HG02884 (cell line): Measurements from ENCODE around the gene PCLO.
"Not testable (repeated sequence)": the region's sequence is repeated elsewhere in the genome, so short reads cannot be mapped to it uniquely, and the experiment has no call there.

Experiments used
- ATAC-seq: cut with Tn5 transposase; IDR thresholded peaks from one replicate; pipeline ENCODE4 v1.9.1; 2021; ENCODE audit warnings: mild to moderate bottlenecking, moderate library complexity; ENCODE audit not compliant: unreplicated experiment

The PCLO gene

GRCh38 chr7:82972135-82972534 is 190.5 kb downstream of the PCLO start:
- ATAC-seq, result no peak

GRCh38 chr7:82965088-82966036 is 197.3 kb downstream of the PCLO start:
- ATAC-seq, result no peak

- no peak for ATAC-seq
Measured at GRCh38 chr7:82964150-82964882, 198.4 kb downstream of the PCLO start.

- no peak for ATAC-seq
Measured at GRCh38 chr7:82961240-82961639, 201.4 kb downstream of the PCLO start.

GRCh38 chr7:82959528-82959927 is 203.2 kb downstream of the PCLO start:
- no peak for ATAC-seq

- ATAC-seq, result no peak
Measured at GRCh38 chr7:82957521-82957920, 205.2 kb downstream of the PCLO start.

DNA sequence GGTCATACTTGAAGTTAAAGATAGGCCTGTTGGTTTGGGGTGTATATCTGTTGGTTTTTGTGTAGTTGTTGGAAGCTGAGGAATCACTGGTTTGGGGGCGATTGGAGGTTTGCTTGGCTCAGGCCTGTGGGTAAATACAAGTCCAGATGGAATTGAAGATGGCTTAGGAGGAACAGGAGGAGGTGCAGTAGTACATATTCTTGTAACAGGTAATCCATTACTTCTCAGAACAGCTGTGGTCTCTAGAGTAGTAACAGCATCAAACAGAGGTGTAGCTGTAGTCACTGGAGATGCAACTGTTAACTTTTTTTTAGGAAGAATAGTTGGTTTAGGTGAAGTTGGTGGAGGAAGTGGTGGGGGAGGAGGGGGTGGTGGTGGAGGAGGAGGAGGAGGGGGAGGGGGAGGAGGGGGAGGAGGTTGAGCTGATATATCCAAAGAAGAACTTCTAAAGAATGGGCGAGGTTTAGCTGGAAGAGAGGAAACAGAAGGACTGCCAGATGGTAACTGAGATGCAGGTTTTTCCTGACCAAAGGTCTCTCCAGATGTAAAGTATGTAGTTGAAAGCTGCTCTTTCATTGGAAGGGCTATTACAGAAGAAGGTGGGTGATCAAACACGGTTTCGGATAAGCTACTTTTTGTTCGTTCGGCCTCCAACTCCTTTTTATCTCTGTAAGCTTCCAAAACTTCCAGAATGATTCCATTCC is 209.2 kb downstream of the PCLO start:
- ATAC-seq, result no peak

DNA sequence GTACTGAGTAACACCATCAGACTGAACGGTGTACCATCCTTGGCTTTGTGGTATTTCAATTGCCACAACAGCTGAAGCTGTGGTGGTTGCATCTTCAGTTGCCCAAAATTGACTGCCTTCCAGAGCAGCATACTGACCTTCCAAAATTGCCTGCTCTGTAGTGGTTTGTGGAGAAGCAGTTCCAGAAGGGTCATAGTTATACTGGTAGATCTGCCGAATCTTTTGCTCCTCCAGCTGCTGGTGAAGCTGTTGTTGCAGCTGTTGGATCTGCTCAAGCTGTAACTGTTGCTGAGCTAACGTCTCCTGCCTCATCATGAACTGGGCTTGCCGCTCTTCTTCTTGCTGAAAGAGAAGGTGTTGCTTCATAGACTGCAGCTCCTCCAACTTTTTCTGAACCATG is 212.2 kb downstream of the PCLO start:
- no peak for ATAC-seq

DNA sequence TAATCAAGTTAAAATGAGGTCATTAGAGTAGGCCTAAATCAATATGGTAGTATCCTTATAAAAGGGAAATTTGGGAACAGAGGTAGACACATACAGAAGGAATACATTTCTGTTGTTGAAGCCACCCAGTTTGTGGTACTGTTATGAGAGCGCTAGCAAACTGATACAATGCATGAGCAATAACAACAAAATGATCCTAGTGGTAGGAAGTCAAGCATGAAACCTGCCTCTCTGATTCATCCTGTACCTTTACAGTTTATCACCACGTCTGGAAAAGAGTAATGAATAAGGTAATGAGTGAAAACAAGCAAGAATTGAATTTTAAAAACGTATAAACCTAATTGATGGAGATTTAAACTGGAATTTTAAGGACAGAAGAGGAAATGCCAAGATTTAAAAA is 217.2 kb downstream of the PCLO start:
- no peak for ATAC-seq

- ATAC-seq, result no peak
Measured at GRCh38 chr7:82945056-82945455, 217.6 kb downstream of the PCLO start.

DNA sequence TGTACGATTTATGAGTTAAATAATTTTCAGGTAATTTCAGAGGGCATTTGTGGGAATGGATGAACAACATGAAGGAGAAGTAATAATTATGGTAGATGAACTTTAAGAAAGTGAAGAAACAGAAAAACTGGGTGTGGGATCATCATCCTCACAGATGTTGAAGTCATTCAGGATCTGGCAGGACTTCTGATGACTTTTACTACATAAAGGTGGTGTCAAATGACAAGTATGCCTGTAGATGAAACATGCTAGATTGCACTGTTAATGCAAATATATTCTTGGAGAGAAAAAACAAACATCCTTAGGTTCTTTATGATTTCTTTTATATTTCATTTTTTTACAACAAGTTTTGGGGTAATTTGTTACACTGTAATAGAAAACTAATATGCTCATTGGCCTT is 230.2 kb downstream of the PCLO start:
- no peak for ATAC-seq

GRCh38 chr7:82926477-82926876 is 236.2 kb downstream of the PCLO start:
- ATAC-seq, result no peak

DNA sequence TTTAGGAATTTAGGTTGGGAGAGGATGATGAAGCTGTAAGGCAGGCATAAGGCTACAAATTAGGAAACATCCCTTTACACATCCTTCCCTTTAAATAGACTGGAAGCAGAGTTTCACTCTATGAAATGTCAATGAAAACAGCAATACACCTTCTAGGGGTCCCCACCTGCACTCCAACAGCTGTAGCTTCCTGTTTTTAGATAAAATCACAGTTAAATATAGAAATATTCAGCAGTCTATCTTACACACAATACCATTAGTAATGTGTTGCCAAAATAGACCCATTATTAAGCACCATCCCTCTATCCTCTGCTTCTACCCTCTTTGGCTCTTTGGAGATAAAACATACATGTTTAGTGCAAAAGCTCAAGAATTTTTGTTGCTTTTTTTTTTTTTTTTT is 237.4 kb downstream of the PCLO start:
- ATAC-seq, result no peak

DNA sequence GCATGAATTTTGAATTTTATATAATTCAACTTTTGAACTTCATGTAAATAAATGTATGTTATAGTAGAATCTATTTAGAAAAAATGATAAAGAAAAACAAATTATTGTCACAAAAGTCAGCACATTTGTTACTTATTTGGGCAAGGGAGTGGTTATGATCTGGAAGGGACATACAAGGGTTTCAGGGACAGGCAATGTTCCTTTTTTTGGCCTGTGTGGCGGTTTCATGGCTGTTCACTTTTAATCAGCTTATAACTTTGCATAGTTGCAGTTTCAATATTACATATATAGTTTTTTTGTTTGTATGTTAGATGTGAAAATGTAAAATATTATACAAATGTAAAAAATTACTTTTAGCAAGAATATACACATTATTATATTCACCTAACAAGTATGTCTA is 256.2 kb downstream of the PCLO start:
- ATAC-seq, result no peak

- ATAC-seq, result no peak
Measured at GRCh38 chr7:82904871-82905270, 257.8 kb downstream of the PCLO start.

DNA sequence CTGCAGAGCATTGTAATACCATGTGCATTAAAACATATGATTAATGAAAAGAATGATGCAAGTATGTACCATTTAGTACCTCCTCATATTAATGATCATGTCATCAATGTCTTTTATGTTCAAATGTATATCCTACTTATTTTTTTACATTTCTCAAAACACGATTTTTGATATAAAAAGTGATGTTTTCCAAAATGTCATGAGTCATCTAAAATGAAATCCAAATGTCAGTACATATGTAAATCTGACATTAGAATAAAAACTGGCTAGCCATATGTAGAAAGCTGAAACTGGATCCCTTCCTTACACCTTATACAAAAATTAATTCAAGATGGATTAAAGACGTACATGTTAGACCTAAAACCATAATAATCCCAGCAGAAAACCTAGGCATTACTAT is 261.6 kb downstream of the PCLO start:
- not testable (repeated sequence) for ATAC-seq

DNA sequence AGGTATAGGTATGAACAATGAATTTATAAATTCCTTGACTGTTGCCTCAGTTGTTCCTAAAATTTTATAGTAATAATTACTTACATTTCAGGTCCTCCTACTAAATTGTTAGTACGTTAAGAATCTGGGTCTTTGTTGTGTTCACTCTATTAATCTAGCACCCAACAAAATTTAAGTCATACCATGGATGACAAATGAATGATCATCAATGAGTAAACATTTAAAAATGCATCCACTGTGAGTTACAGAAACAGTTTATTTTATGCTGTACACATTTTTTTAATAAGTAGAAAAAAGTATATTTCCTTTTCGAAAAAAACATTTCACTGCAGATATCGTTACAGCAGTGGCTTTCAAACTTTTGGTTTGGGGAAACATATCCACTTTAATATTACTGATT is 265.2 kb downstream of the PCLO start:
- no peak for ATAC-seq

DNA sequence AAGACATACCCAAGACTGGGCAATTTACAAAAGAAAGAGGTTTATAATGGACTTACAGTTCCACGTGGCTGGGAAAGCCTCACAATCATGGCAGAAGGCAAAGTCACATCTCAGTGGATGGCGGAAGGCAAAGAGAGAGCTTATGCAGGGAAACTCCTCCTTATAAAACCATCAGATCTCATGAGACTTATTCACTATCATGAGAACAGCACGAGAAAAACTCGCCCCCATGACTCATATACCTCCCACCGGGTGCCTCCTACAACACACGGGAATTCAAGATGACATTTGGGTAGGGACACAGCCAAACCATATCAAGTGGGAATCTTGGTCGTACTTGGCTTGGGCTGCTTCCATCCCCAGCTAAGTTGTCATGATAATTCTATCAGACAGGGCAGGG is 268.3 kb downstream of the PCLO start:
- not testable (repeated sequence) for ATAC-seq

DNA sequence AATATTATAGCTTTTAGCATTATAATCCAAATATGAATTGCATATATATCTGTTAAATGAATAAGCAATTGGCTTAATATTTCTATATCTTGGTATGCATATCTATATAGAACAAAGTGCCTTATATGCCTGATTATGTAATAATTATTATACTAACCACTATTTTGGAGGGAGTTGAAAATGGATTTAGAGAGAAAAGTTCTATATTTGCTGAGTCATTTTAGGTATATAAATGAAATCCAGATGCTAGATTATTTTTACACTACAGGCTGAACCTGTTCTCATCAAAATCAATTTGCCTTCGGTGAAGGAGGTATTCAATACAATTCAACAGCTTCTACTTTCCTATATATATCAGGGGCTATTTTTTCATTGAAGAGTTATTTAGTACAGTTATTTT is 276.4 kb downstream of the PCLO start:
- no peak for ATAC-seq

DNA sequence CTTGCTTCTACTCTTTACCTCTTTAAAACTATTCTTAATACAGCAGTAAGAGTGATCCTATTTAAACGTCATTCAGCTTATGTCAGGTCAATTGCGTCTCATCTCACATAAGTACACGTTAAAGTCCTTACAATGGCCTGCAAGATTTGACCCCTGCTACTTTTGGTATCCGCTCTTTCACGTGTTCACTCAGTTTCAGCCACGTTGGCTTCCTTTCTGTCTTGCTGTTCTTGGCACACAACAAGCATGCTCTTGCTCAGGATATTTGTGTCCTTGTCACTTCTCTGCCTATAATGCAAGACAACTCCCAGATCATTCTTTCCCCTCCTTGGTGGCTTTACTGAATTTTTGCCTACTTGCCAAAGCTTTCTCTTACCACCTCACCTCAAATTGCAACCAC is 296.8 kb downstream of the PCLO start:
- ATAC-seq, result no peak

- ATAC-seq, result no peak
Measured at GRCh38 chr7:82859106-82859850, 303.4 kb downstream of the PCLO start.
